ENCODE measurements around the gene AAR2. TPM values are rescaled to one million over a fixed set of nuclear protein-coding genes. Genes with fewer than 3 reads are reported as not detected.

AAR2 gene
- total RNA-seq, 2 donors from 2014 or later = 22.1 to 29.1 TPM

GRCh38 chr20:36305602-36306551, 69.6 kb downstream of the AAR2 start, which contains the start of gene DLGAP4:
DLGAP4 (plus strand) TSS chr20:36306339; CDS start chr20:36431718, 125,379 bp downstream.
- no peak within 1 kb of the TSS for H3K27ac ChIP-seq
- H3K9me3 ChIP-seq = no peaks in the 10 kb centered on the region
- peaks cover 8 to 9% of the 10 kb centered on the region in 2 donors for H3K4me1 ChIP-seq (ENCODE audit: control insufficient read depth in 1 of 2, low read depth in 2 of 2)
- no peaks in the 10 kb centered on the region for H3K36me3 ChIP-seq
- H3K4me3 ChIP-seq = peak within 1 kb of the TSS; percentile 47
- no peak for ATAC-seq (ENCODE audit: insufficient number of reproducible peaks, low FRiP score, low read depth)
- H3K27me3 ChIP-seq (replicated peaks; ENCODE audit: insufficient read depth) = peaks cover 26% of the 10 kb centered on the region
- no peak for TF ChIP-seq CTCF (IDR thresholded peaks at IDR 0.05)
- DNase-seq (ENCODE audit: low spot score) = no peak

Other genes starting within 250 kb of the AAR2 start
- 100 to 1,000 TPM in 1 of 2 donors, 10 to 100 TPM in 1; 81.1 to 102 TPM for gene EPB41L1, start 81.7 kb upstream of the AAR2 start, total RNA-seq
- 100 to 1,000 TPM in 1 of 2 donors, 10 to 100 TPM in 1; 66.2 to 105 TPM for gene DLGAP4, start 69.9 kb downstream of the AAR2 start, total RNA-seq